Right ventricle myocardium superior (tissue), 1 donor: Measurements from ENCODE around the gene AUP1. TPM values are rescaled to one million over a fixed set of nuclear protein-coding genes. Genes with fewer than 3 reads are reported as not detected.
"Not testable (repeated sequence)": the region's sequence is repeated elsewhere in the genome, so short reads cannot be mapped to it uniquely, and the experiment has no call there.

ENCODE experiments used
- ATAC-seq: fragments of 200-7000 bp; cut with Tn5 transposase; one replicate; pipeline ENCODE4 v1.9.1; 2020; ENCODE audit warnings: mild to moderate bottlenecking; ENCODE audit not compliant: poor library complexity
- DNase-seq: peaks from one replicate; pipeline ENCODE4 v3.0.0-alpha.2; 2020
- intact Hi-C: fragments of 100-400 bp; cut with DNase I; formaldehyde crosslinking; loops from one replicate; pipeline ENCODE4 v1.11.2; 2022
- long read RNA-seq: library from polyadenylated mRNA; unstranded; transcript quantifications from one replicate; pipeline ENCODE4 v2.0.0, GENCODE V29; 2021
- total RNA-seq: library from RNA; stranded (reverse); fragmentation: NEBNext Ultra II Directional; extraction: Animal tissue kit (Norgen Biotek cat#: 25700); gene quantifications from one replicate; pipeline ENCODE4 v1.2.1, GENCODE V29; 2021
- donor health status: DM: no; HTN: yes; CAD: no; lungs with severe emphysema.

The AUP1 gene
- 43.2 TPM for total RNA-seq
- long read RNA-seq, transcript AUP1-201 (12 exons, 1,695 nt), result major isoform, 119 of 163 reads
- long read RNA-seq, transcript AUP1-204 (11 exons, 1,645 nt), result minor isoform, 16 of 163 reads
- long read RNA-seq, partial matches to known transcripts, result 4 of 163 reads
- long read RNA-seq, other reads (novel, unspliced or antisense), result 20 of 163 reads

- ATAC-seq (peak; percentile 96), DNase-seq (peak; percentile 99)
- intact Hi-C loops, result no loop called here
Observed at GRCh38 chr2:74529357-74530238, at the start of gene AUP1, which contains the start of gene HTRA2. Gene AUP1 (minus strand): TSS chr2:74529706. CDS start chr2:74529629, 77 bp downstream. Gene HTRA2 (plus strand): TSS chr2:74529933. CDS start chr2:74530007, 74 bp downstream.

GRCh38 chr2:74578408-74578807 lies 48.9 kb upstream of the AUP1 start:
- DNase-seq (no peak), ATAC-seq (no peak)
- intact Hi-C loops, result no loop called here

- no peak for DNase-seq
- ATAC-seq, result peak; percentile 81
- intact Hi-C loops, result no loop called here
Observed at GRCh38 chr2:74577448-74577847, 47.9 kb upstream of the AUP1 start.

GRCh38 chr2:74576863-74577229 lies 47.3 kb upstream of the AUP1 start:
- ATAC-seq, result peak; percentile 83
- DNase-seq, result no peak
- intact Hi-C loops, result no loop called here

GRCh38 chr2:74576211-74576862 lies 46.8 kb upstream of the AUP1 start:
- intact Hi-C loops, result no loop called here
- no peak for DNase-seq
- ATAC-seq, result no peak

- DNase-seq (no peak), ATAC-seq (no peak)
- intact Hi-C loops, result no loop called here
Observed at GRCh38 chr2:74575320-74575719, 45.8 kb upstream of the AUP1 start.

- ATAC-seq (peak; percentile 38), DNase-seq (no peak)
- intact Hi-C loops, result no loop called here
Observed at GRCh38 chr2:74573747-74574562, 44.4 kb upstream of the AUP1 start.

- intact Hi-C loops, result no loop called here
- ATAC-seq (no peak), DNase-seq (no peak)
Observed at GRCh38 chr2:74572178-74572925, 42.8 kb upstream of the AUP1 start.

- intact Hi-C loops, result no loop called here
- DNase-seq (no peak), ATAC-seq (no peak)
Observed at GRCh38 chr2:74571058-74571457, 41.6 kb upstream of the AUP1 start.

GRCh38 chr2:74569686-74570085 lies 40.2 kb upstream of the AUP1 start:
- no peak for DNase-seq
- intact Hi-C loops, result no loop called here
- ATAC-seq, result no peak

- no peak for ATAC-seq
- no peak for DNase-seq
- intact Hi-C loops, result no loop called here
Observed at GRCh38 chr2:74567881-74568280, 38.4 kb upstream of the AUP1 start.

- no peak for ATAC-seq
- intact Hi-C loops, result no loop called here
- no peak for DNase-seq
Observed at GRCh38 chr2:74566754-74567085, 37.2 kb upstream of the AUP1 start.

GRCh38 chr2:74566076-74566753 lies 36.7 kb upstream of the AUP1 start:
- no peak for DNase-seq
- ATAC-seq, result no peak
- intact Hi-C loops, result no loop called here

GRCh38 chr2:74564222-74564621 lies 34.7 kb upstream of the AUP1 start:
- DNase-seq (no peak), ATAC-seq (no peak)
- intact Hi-C loops, result no loop called here

GRCh38 chr2:74562126-74562775 lies 32.7 kb upstream of the AUP1 start:
- no peak for ATAC-seq
- intact Hi-C loops, result no loop called here
- DNase-seq, result no peak

- DNase-seq, ATAC-seq, intact Hi-C loops: not testable (repeated sequence)
Observed at GRCh38 chr2:74561022-74561421, 31.5 kb upstream of the AUP1 start.

GRCh38 chr2:74560591-74560990 lies 31.1 kb upstream of the AUP1 start:
- no peak for DNase-seq

More at GRCh38 chr2:74560591-74560990, 31.1 kb upstream of the AUP1 start:
- no peak for ATAC-seq
- intact Hi-C loops, result no loop called here
